Stimulated activated CD8-positive, alpha-beta memory T cell treated with anti-CD3 and anti-CD28 coated beads, Interleukin-15, amount 100 ng/mL, for 1 hour (primary cell): ENCODE results near the gene PKN2.

Experiments
- DNase-seq: peaks from one replicate; pipeline ENCODE4 v3.0.0-alpha.2; 2020; ENCODE audit warnings: low read depth

PKN2 gene

DNA sequence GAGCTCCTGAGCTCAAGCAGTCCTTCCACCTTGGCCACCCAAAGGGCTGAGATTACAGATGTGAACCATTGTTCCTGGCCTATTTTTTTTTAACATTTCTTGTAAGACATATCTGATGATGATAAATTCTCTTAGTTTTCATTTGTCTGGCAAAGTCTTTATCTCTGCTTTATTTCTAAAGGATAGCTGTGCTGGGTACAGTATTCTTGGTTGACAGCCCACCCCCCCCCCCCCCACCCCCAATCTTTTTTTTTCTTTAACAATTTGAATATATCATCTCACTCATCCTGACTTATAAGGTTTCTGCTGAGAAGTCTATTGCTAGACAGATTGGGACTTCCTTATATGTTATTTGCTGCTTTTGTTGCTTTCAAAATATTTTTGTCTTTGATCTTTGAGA is 51.3 kb downstream of the PKN2 start:
- no peak for DNase-seq

DNA sequence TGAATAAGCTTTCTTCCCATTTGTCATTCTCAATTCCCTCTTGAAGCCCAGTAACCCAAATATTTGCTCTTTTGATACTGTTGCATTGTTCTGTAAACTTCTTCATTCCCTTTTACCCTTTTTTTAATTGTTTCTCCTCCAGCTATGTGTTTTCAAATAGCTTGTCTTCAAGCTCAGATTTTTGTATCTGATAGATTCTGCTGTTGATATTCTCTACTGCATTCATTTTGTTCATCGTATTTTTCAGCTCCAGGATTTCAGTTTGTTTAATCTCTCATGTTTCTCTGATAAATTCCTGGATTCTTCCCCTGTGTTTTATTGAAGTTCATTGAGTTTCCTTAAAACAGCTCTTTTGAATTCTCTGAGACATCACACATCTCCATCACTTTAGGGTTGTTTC is 51.8 kb downstream of the PKN2 start:
- no peak for DNase-seq

DNA sequence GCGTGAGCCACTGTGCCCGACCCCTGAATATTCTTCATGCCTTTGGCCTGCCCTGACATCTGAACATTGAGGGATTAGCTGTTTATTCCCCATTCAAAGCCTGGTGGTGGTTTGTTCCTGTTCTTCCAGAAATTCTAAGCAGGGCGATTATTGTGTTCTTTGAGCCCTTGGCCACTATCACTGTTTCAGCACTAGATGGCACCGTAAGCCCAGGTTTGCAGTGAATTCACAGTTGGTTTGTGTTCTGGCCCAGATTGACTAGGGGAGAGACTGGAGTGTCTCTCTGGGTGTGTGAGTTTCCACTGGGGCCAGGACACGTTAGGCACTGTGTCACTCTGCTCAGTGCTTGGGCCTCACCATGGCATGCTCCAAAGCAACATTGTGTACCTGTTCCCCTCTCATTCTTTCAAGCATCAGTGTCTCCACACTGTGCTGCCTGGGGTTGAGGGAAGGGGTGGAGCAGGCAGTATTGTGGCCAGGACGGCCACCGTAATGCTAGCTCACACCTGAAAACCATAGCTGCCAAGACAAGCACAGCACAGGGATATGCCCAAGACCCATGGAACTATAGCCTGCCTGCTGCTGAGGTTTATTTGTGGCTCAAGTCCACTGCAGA is 52.7 kb downstream of the PKN2 start:
- no peak for DNase-seq

DNA sequence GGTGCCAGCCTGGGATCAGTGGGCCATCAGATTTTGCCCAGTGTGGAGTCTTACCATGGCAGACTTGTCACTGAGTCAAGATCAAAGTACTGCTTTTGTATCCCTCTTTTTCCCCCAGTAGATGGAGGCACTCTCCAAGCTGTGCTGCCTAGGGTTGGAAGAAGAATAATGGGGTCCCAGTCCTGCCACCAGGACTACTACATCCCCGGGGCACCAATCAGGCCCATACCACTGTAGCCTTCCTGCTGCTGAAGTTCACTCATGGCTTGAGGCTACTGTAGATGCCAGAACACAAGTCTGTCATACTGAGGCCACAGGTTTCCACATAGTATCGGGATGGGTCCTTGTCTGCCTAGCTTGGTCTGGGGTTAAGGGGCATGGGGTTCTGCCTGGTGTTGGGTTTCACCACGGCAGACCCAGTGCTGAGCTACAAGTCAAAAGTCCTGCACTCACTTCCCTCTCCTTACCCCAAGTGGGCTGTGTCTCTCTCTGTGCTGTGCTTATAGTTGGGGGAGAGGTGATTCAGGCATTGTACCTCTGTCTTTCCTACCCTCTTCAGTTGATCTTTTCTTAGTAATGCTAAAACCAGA is 53.4 kb downstream of the PKN2 start:
- no peak for DNase-seq

DNA sequence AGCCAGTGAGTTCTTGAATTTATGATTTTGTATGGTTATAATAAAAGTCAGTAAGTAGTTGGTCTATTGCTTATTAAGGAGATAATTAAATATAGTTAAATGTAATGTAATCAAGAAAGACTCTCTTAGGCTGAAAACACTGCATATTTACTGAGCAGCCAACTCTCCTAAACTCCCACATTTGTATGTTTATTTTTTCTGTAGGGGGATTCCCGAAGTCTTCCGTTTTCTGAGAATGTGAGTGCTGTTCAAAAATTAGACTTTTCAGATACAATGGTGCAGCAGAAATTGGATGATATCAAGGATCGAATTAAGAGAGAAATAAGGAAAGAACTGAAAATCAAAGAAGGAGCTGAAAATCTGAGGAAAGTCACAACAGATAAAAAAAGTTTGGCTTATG is 56.7 kb downstream of the PKN2 start:
- DNase-seq = no peak

DNA sequence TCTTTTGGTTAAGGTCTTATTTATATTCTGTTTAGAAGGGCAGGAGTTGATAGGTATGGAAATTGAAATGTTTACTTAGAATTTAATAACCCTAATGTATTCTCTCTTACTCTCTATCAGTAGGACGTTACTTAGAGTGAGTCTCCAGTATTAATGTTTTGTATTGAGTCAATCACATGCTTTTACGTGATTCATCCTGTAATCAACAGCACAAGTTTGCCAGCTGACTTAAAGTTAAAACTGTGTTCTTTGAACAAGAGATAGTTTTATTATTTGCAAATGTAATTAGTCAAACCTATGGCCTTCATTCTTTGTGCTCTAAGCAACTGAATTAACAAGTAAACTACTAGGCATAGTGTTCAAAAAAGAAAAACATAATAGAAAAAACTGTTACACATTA is 57.3 kb downstream of the PKN2 start:
- DNase-seq = no peak

DNA sequence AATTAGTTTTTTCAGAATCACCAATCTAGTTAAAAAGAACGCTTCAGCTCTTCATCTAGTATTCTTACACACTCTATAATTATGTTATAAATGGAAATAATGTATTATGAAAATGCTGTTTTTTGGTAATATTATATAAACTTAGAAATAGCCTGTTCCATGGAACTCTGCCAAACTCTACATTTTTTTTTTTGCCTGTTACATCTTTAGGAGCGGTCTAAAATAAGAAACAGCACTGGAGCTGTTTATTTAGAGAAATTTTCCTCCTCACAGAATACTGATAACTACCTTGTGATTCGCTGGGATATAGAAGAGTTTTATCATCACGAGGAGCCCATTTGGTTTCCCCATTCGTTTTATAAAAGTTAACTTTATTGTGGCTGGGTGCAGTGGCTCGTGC is 58.5 kb downstream of the PKN2 start:
- DNase-seq = no peak

DNA sequence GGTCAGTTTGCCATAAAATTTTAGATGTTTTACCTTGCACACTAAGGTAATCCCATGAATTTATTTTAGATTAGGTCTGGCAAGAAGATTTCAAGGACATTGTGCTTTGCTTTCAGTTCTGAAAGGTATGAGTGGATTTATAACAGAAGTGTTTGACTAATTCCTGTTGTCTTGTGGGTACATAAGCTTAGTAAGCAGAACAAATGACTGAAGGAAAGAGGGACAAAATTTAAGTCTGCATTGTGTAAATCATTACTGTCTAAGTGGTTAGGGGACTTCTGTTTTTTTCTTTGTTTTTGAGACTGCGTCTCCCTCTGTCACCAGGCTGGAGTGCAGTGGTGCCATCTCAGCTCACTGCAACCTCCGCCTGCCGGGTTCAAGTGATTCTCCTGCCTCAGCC is 60.1 kb downstream of the PKN2 start:
- no peak for DNase-seq

DNA sequence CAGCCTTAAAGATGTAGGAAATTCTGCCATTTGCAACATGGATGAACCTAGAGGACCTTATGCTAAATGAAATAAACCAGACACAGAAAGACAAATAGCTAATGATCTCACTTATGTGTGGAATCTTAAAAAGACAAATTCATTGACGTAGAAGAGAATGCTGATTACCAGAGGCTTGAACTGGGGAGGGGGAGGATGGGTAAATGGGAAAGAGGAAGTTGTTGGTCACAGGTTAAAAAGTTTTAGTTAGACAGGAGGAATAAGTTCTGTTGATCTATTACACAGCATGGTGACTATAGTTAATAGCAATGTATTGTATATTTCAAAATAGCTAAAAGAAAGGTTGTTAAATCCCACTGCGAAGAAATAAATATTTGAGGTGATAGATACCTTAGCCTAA is 62.8 kb downstream of the PKN2 start:
- no peak for DNase-seq

DNA sequence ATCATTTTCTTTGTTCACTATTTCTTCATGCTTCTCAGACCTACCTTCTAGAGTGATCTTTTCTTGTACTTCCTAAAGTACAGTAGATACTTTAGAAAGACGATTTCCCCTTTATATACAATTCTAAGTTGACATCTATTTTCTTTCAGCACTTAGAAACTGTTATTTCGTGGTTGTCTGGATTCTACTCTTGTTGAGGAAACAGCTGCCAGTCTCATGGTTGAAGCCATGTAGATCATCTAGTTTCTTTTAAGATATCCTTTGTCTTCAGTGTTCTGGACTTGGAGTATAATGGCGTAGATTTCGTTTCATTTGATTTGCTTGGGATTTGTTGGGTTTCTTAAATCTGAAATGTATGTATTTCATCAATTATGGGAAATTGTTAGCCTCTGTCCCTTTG is 67.6 kb downstream of the PKN2 start:
- DNase-seq = no peak

DNA sequence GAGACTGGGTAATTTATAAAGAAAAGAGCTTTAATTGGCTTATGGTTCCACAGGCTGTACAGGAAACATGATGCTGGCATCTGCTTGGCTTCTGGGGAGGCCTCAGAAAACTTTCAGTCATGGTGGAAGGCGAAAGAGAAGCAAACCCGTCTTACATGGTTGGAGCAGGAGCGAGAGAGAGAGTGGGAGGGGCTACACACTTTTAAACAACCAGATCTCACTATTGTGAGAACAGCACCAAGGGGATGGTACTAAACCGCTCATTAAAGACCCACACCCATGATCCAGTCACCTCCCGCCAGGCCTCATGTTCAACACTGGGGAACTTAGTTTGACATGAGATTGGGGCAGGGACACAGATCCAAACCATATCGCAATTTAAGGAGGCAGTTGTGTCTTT is 69.4 kb downstream of the PKN2 start:
- DNase-seq = no peak

DNA sequence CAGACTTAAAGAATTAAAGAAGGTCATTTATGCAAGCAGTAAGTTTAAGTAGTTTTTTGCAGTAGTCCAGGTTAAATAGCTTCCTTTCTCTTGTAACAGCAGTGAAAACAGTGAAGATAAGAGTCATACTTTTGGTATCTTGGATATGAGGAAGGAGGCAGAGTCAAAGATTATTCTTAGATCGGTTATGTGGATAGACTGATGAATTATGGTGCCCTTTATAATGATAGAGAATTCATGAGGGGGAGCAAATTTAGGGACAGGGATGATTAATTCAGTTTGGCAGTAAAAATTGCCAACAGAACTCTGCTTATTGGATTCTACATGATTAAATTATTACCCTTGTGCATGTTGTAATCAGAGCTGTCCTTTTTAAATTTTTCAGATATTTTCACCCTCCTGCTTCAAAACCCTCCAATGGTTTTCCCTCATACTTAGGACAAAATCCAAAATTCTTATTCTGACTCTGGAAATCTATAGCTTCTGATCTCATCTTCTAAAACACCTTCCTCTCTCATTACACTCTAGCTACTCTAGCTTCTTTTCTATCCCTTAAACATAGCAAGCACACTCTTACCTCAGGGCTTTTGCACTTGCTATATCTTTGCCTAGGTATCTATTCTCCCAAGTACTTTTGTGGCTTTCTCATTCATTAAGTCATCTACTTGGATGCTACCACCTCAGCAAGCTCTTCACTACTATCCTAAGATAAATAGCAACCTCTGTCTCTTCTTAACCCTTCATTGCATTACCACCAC is 79.8 kb downstream of the PKN2 start:
- no peak for DNase-seq

DNA sequence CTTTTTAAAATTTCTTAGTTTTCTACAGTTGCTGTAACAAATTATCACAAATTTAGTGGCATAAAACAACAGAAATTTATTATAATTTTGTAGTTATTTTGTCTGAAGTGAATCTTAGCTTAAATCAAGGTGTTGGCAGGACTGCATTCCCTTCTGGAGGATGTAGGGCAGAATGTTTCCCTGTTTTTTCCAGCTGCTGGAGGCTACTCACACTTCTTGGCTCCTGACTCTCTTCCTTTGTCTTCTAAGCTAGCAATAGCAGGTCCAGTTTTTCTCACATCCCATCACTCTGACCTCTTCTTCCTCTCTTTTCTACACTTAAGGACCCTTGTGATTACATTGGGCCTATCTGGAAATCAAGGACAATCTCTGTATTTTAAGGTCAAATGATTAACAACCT is 84.1 kb downstream of the PKN2 start:
- DNase-seq = no peak

DNA sequence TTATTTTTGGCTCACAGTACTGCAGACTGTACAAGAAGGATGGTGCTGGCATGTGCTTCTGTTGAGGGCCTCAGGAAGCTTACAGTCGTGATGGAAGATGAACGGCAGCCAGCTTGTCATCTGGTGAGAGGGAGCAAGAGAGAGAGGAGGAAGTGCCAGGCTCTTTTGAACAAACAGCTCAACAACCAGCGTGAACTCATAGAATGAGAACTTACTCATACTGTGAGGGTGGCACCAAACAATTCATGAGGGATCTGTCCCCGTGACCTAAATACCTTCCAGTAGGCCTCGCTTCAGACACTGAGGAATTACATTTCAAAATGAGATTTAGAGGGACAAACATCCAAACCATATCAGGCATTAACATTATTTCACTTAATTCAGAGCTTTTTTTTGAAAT is 84.7 kb downstream of the PKN2 start:
- DNase-seq = no peak

DNA sequence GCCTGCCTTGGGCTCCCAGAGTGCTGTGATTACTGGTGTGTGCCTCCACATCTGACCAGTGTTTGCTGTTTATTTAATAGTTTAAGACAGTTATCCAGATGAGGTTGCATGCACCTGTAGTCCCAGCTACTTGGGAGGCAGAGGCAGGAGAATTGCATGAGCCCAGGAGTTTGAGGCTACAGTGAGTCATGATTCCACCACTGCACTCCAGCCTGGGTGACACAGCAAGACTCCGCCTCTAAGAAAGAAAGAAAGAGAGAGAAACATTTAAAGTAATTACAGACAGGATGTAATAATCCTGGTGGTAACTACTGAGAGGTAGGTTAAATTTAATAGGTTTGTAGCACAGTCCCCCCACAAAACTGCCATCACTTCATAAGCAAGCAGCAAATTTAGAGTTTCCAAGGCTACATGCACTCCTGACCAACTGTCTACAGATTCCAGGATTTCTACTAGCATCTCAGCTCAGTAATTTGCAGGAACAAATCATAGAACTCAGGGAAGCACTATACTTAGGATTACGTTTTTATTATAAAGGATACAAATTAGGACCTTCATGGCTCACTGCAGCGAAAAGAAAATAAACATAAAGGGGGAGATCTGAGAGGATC is 89.6 kb downstream of the PKN2 start:
- DNase-seq = no peak

DNA sequence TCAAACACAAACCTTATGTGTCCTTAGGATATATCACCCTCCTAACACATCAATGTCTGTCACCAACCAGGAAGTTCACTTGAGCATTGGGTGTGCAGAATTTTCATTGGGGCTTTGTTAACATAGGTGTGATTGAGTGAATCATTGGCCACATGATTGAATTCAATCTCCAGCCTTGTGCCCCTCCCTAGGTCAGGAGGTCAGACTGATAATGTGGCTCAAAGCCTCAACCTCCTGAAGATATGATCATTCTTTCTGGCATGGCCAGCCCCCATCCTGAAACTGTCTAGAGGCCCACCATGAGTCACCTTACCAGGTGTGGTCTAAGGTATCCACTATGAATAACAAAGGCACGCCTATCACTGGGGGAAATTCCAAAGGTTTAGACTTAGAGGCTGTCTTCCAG is 90.1 kb downstream of the PKN2 start:
- no peak for DNase-seq

DNA sequence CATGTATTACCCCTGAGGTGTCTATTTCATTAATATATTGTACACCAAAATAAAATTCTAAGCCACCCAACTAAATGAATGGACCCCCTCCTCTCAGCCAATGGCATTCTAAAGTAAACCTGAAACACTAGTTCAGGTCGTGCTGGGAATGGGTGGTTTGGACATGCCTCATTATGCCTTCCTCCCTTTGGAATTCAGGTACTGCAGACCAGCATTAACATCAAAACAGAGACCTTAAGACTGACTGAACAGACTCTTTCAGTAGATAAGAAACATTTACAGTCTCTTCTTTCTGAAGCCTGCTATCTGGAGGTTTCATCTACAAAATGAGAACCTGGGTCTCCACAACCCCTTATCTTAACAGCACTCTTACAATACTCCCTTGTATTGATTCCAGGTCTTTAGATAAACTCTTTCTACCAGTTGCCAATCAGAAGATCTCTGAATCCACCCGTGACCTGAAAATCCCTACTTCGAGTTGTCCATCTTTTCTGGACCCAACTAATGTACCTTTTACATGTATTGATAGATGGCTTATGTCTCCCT is 93.6 kb downstream of the PKN2 start:
- DNase-seq = no peak

DNA sequence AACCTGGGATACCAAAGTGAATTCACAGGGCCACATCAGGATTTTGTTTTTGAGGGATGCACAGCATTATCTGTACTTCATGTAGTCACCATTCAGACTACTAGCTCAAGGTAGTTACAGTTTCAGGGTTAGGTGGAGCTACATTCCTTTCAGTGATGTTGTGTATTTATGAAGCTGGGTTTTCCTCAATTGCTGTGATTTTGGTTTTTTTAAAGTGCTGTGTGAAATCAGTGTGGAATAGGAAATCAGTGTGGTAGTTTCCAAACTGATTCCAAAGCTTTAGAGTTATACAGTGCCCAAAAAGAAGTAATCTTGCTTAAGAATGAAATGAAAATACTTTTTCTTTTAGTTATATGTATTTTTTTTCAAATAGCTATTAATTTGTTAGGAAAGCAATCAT is 95.8 kb downstream of the PKN2 start:
- no peak for DNase-seq

DNA sequence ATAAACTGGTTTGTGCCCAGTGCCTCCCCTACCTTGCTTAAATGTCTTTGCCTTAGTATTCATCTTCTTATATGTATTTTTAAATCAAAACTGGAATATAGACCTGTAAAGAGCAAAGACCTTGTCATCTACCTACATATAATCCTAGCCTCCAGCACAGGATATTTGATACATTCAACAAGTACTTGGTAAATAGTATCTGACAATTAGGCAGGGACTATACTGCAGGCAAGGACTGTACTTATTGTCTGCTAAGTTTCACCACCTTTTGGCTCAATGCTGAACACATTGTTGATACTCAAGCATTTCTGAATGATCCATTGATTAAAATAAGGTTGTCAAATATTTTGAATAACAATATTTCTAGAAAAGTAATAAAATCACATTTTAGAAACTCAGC is 96.4 kb downstream of the PKN2 start:
- no peak for DNase-seq

DNA sequence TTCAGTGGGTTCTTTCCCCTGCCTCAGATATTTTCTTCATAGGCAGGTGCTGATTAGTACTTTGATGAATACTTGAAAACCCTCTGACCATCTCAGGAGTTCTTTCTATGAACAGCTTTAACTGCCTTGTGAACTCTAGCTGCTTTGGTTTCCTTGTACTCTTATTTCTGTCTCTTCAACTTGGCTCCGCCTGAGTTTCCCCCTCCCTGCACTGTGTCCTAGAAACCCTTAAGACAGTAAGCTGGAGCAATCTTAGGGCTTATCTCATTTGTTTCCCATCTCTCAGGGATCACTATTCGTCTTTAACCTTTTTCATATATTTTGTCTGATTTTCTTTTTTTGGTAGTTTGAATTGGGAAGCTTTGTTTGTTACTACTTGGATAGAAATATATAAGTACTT is 99.1 kb downstream of the PKN2 start:
- DNase-seq = no peak

DNA sequence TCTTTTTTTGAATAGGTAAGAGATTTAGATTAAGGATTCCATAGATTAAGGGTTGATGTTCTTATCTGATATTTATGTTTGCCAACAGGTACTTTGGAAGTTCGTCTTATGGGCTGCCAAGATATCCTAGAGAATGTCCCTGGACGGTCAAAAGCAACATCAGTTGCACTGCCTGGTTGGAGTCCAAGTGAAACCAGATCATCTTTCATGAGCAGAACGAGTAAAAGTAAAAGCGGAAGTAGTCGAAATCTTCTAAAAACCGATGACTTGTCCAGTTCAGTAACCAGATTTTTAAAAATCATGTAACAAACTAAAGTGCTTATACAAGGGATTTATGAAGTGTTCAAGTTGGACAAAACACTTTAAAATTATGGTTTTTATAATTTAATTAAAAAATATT is 100.5 kb downstream of the PKN2 start:
- no peak for DNase-seq

DNA sequence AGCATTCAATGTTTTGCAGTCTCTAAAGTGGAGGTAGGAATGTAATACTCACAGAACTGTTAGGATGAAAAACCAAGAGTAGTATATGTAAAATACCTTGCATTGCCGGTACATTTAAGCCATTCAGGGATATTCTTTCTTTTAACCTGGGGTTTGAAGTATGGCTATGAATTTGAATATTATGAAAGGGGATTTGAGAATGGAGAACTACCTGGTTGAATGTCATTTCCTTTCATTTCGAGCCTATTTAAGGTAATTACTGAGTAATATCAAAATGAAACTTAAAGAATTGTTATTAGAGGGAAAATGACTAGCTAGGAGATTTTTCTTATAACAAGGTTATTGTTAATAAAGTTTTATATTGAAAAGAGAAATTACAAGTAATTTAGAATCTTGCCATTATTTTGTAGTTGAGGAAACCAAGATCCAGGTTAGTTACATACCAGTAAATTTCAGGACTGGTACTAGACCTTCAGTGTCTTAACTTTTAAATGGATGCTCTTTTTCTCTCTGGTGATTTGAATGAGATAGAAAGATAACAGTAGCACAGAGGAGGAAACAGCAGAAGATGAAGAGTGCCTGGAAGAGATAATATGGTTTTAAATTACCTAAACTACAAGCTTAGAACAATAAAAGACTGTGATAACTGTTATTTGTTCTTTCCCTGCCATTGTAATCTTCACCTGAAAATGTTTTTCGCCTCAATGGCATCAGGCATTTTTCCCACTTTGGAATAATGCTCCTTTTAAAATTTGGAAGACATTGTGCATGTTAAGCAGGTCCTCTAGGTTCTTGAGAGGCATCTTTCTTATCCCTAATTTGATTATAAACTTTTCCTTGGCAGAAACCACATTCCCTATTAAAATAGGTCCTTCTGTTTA is 103.2 kb downstream of the PKN2 start:
- DNase-seq = no peak
